GM03348 (cell line): ENCODE measurements around the gene PDCD1.
"Not testable (repeated sequence)": the region's sequence is repeated elsewhere in the genome, so short reads cannot be mapped to it uniquely, and the experiment has no call there.

Experiments
- DNase-seq: peaks from one replicate; pipeline ENCODE4 v3.0.0; 2012; ENCODE audit warnings: low spot score

The PDCD1 gene

GRCh38 chr2:241834527-241835210, 24.0 kb downstream of the PDCD1 start:
- no peak for DNase-seq

GRCh38 chr2:241833756-241834526, 24.8 kb downstream of the PDCD1 start:
- DNase-seq: not testable (repeated sequence)

GRCh38 chr2:241833101-241833663, 25.5 kb downstream of the PDCD1 start:
- no peak for DNase-seq

- DNase-seq: no peak
These were observed 31.3 kb downstream of the PDCD1 start for GRCh38 chr2:241827394-241827793.

- DNase-seq: not testable (repeated sequence)
These were observed 34.9 kb downstream of the PDCD1 start for GRCh38 chr2:241823531-241824437.

GRCh38 chr2:241822264-241822623, 36.5 kb downstream of the PDCD1 start:
- DNase-seq: peak; percentile 3

GRCh38 chr2:241821460-241822263, 37.0 kb downstream of the PDCD1 start:
- DNase-seq: no peak

- DNase-seq: peak; percentile 5
These were observed 37.9 kb downstream of the PDCD1 start for GRCh38 chr2:241820625-241821384.

GRCh38 chr2:241819947-241820624, 38.6 kb downstream of the PDCD1 start:
- DNase-seq: not testable (repeated sequence)

GRCh38 chr2:241818943-241819270, 39.8 kb downstream of the PDCD1 start:
- DNase-seq: no peak

GRCh38 chr2:241818229-241818942, 40.3 kb downstream of the PDCD1 start:
- no peak for DNase-seq

- DNase-seq: not testable (repeated sequence)
These were observed 40.9 kb downstream of the PDCD1 start for GRCh38 chr2:241817821-241818215.

- DNase-seq: peak; percentile 7
These were observed 41.4 kb downstream of the PDCD1 start for GRCh38 chr2:241817126-241817820.

GRCh38 chr2:241816431-241817121, 42.1 kb downstream of the PDCD1 start:
- DNase-seq: peak; percentile 5

GRCh38 chr2:241815477-241816430, 42.9 kb downstream of the PDCD1 start:
- DNase-seq: peak; percentile 8

GRCh38 chr2:241814643-241815476, 43.8 kb downstream of the PDCD1 start:
- DNase-seq: peak; percentile 12
